GM21390 (cell line): ENCODE results near the gene GLP1R.
"Not testable (repeated sequence)": the region's sequence is repeated elsewhere in the genome, so short reads cannot be mapped to it uniquely, and the experiment has no call there.

Experiments used
- ATAC-seq: cut with Tn5 transposase; IDR thresholded peaks from one replicate; pipeline ENCODE4 v1.9.1; 2021; ENCODE audit not compliant: unreplicated experiment

Gene GLP1R

DNA sequence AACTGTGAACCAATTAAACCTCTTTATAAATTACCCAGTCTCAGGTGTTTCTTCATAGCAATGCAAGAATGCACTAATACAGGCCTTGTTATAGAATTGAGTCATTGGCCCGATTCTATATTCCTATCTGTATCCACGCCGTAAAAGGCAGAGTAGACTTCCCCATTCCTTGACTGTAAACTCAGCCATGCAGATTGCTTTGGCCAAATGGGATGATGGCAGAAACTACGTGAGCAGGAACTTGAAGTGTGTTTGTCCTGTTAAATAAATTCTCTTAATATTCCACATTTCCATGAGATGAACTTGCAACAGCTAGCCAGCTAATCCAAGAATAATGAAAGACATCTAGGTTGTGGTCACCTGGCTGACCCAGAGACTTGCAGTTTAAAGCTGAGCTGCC is 70.3 kb downstream of the GLP1R start:
- no peak for ATAC-seq

DNA sequence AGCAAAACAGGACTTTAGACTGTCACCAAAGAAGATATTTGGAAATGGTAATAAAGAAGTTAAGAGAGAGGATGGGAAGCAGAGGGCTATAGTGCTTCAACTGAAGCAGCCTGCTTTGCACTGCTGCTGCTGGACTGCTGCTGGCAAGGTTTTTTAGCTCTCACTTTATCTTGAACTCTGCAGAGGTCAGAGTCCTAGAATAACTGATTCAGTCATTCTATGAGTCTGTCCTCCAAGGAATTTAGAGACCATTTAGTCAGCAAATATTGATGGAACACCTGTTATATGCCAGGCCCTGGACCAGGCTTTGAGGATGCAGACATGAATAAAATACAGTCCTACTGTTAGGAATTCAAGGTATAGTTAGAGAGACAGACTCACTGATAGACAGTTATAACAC is 75.5 kb downstream of the GLP1R start:
- no peak for ATAC-seq

DNA sequence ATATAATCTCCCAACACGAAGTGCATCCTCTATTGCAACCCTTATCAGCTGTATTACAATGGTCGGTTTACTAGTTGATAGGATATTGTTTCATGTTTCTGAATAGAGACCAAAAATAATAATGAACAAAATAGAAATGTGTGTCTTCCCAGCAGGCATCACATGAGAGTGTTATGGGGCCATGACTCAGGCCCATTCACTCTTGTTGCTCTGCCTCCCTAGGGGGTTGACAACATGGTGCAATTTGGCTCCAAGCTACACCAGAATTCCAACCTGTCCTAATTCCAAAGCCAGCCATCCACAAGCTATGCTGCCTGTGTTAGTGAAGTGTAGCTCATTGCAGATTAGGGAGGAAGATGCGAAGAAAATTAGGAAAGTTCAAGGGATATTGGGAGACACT is 79.5 kb downstream of the GLP1R start:
- no peak for ATAC-seq

DNA sequence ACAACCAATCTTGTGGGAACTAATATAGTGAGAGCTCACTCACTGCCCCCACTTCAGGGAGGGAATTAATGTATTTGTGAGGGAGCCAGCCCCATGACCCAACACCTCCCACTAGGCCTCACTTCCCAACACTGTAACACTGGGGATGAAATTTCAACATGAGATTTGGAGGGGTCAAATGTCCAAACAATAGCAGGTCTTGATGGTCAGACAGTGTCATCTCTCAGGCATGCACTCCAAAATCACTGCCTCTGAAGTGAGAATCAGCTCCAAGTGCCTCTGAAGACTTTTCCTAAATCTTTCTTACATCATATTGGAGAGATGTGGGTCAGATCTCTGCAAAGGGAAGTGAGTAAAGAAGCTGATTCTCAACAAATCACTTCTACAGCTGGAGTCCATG is 80.3 kb downstream of the GLP1R start:
- no peak for ATAC-seq

DNA sequence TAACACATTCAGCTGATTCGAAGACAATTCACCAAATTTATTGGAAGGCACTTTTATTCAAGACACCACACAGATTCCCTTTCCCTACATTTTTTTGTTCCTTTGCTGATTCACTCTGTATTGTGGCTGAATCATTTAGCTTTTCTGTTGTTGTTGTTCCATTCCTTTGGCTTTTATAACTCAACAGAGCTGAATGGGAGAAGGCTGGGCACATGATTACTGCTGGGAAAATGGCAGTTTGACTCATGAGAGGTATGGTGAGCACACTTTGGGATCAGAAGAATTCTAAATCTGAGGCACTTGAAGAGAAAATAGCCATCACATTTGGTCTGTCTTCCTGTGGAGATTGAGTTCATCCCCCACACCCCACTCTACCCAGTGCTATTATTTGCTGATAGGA is 82.1 kb downstream of the GLP1R start:
- no peak for ATAC-seq

DNA sequence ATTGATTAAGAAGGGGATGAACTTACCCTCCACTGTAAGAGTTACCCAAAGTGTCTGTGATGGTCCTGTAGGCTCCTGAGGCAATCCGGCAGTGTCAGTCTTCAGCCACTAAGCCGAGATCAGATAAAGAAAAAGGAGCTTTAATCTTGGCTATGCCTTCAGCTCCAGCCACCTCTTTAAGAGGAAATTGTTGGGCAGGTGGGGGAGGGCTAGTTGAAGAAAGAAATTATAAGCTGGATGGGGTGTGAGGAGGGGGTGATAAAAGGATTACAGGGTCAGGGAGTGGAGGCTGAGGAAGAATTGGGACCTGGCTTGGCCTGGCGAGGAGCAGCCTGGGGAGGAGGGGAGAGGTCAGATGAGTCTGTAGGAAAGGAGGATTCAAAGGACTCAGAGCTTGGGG is 86.2 kb downstream of the GLP1R start:
- not testable (repeated sequence) for ATAC-seq

DNA sequence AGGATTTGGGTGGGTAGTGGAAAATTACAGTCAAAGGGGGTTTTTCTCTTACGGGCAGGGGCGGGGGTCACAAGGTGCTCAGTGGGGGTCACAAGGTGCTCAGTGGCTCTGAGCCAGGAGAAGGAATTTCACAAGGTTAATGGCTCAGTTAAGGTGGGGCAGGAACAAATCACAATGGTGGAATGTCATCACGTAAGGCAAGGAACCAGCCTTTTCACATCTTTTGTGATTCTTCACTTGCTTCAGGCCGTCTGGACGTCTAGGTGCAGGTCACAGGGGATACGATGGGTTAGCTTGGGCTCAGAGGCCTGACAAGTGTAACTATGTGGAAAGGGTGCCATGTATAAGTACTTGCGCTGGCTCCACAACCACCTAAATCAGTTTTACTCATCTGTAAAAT is 87.6 kb downstream of the GLP1R start:
- not testable (repeated sequence) for ATAC-seq

DNA sequence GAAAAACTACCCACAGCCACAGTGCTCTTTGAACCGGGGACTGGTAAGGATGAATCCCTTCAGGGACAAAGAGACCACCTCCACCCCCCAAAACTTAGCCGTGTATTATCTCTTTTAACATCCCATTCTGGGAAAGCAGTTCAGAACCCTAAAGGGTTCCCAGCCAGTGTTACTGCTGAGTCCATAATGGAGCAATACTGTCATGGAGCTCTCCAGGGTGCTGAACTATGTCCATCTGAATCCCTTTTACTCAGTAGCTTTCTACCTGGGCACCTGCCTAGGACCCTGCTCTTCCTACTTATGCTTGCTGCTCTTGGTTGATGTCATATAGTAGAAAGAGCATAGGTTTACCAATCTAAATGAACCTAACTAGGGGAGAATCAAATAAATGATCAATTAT is 88.7 kb downstream of the GLP1R start:
- no peak for ATAC-seq
